Bronchial epithelial cell (primary cell): ENCODE results near the gene AGFG1. TPM values are rescaled to one million over a fixed set of nuclear protein-coding genes. Genes with fewer than 3 reads are reported as not detected.

ENCODE experiments used
- DNase-seq: peaks from one replicate; pipeline ENCODE4 v3.0.0-alpha.2; 2010; ENCODE audit warnings: low read depth
- FAIRE-seq: peaks from 2 replicates; lab custom pipeline; 2011; peaks lifted over from hg19 to GRCh38; lab: Jason Lieb, UNC
- H3K27me3 ChIP-seq: 2 replicates; pipeline ENCODE4 v1.5.1; 2011; ENCODE audit warnings: low read length; ENCODE audit not compliant: control insufficient read depth, insufficient read depth
- H3K36me3 ChIP-seq: 2 replicates; pipeline ENCODE4 v1.5.1; 2011; ENCODE audit warnings: low read length; ENCODE audit not compliant: control insufficient read depth, insufficient read depth
- H3K4me3 ChIP-seq: 2 replicates; pipeline ENCODE4 v1.5.1; 2011; ENCODE audit warnings: mild to moderate bottlenecking, low read depth, low read length, control low read depth
- CTCF ChIP-seq: IDR thresholded peaks from 2 replicates; pipeline ENCODE4 v1.5.1; 2011; ENCODE audit warnings: mild to moderate bottlenecking, moderate library complexity, low read length, control low read depth, inconsistent platforms; ENCODE audit not compliant: insufficient read depth, severe bottlenecking
- total RNA-seq: library from RNA; depleted of rRNA; stranded (reverse); fragments of >200 nt; gene quantifications from 2 replicates; pipeline ENCODE4 v1.2.1, GENCODE V29; 2014

The AGFG1 gene
- total RNA-seq, 1 donor from 2014 or later, result 54.8 TPM

GRCh38 chr2:227606476-227606875, 134.5 kb downstream of the AGFG1 start:
- H3K4me3 ChIP-seq, result no peak overlapping the region
- H3K36me3 ChIP-seq, result no peaks in the 10 kb centered on the region
- FAIRE-seq, result no peak
- TF ChIP-seq CTCF, result no peak
- H3K27me3 ChIP-seq, result no peaks in the 10 kb centered on the region
- no peak for DNase-seq

- Histone ChIP-seq H3K4me3 (no peak overlapping the region), H3K36me3 (no peaks in the 10 kb centered on the region), H3K27me3 (no peaks in the 10 kb centered on the region)
- FAIRE-seq, result no peak
- DNase-seq, result no peak
- TF ChIP-seq CTCF, result no peak
These were observed 136.0 kb downstream of the AGFG1 start for GRCh38 chr2:227607941-227608340.

- no peak for TF ChIP-seq CTCF
- no peak overlapping the region for H3K4me3 ChIP-seq
- FAIRE-seq (no peak), DNase-seq (no peak)
- no peaks in the 10 kb centered on the region for H3K36me3 ChIP-seq
- H3K27me3 ChIP-seq, result no peaks in the 10 kb centered on the region
These were observed 136.8 kb downstream of the AGFG1 start for GRCh38 chr2:227608561-227609338.

- no peak for DNase-seq
- FAIRE-seq, result no peak
- Histone ChIP-seq H3K27me3 (no peaks in the 10 kb centered on the region), H3K36me3 (no peaks in the 10 kb centered on the region), H3K4me3 (no peak overlapping the region)
- TF ChIP-seq CTCF, result no peak
These were observed 138.2 kb downstream of the AGFG1 start for GRCh38 chr2:227610123-227610522.

Other genes with a start within 250 kb of the AGFG1 start
- 63.4 and 68.2 TPM in 2 replicates for gene MFF, start 146.9 kb upstream of the AGFG1 start, total RNA-seq
- not detected in 2 replicates for gene TM4SF20, start 92.8 kb upstream of the AGFG1 start, total RNA-seq
- not detected in 2 replicates for gene SCYGR1, start 84.2 kb upstream of the AGFG1 start, total RNA-seq
- not detected in 2 replicates for gene SCYGR2, start 126.7 kb downstream of the AGFG1 start, total RNA-seq
- not detected in 2 replicates for gene SCYGR3, start 142.7 kb downstream of the AGFG1 start, total RNA-seq
- not detected in 2 replicates for gene SCYGR4, start 145.3 kb downstream of the AGFG1 start, total RNA-seq
- not detected in 2 replicates for gene SCYGR5, start 194.6 kb downstream of the AGFG1 start, total RNA-seq
- gene SLC19A3, start 245.9 kb downstream of the AGFG1 start, total RNA-seq, result not detected in 2 replicates